K562 (cell line): ENCODE results near the gene EFR3B. TPM values are rescaled to one million over a fixed set of nuclear protein-coding genes. Genes with fewer than 3 reads are reported as not detected.

ENCODE experiments used
- ATAC-seq: fragments of 200-7000 bp; cut with Tn5 transposase; 3 replicates; pipeline ENCODE4 v1.9.1; 2020; ENCODE audit warnings: moderate library complexity
- BruUV-seq: library from RNA; stranded (reverse); fragments of 400-500 nt; replicated peaks from 2 replicates; lab custom pipeline; 2021; lab: Mats Ljungman, UMichigan
- CTCF ChIA-PET: fragments of 300-600 bp; formaldehyde crosslinking; extraction: SDS; loops from one replicate; lab custom pipeline; 2021; ENCODE audit warnings: low intra/inter-chr PET ratio; lab: Yijun Ruan, JAX
- POLR2A ChIA-PET: fragments of 300-600, 350-650 bp; sonication (Branson Sonifier 250); formaldehyde crosslinking; extraction: SDS; loops from one replicate; lab custom pipeline; 2021; ENCODE audit warnings: antibody characterized with exemption, inconsistent platforms; lab: Yijun Ruan, JAX
- DNase-seq, 4 experiments: peaks; one replicate each; pipeline versions ENCODE4 v3.0.0 to v3.0.0-alpha.2; 2011 to 2018; ENCODE audit warnings: low spot score in 3 of 4, mixed read lengths in 3 of 4; ENCODE audit errors: extremely low read depth in 1 of 4
- FAIRE-seq: peaks from 2 replicates; lab custom pipeline; 2011; peaks lifted over from hg19 to GRCh38; lab: Jason Lieb, UNC
- H2AFZ ChIP-seq: 2 replicates; pipeline ENCODE4 v1.6.0; 2011; ENCODE audit warnings: low read depth, low read length, control low read depth, inconsistent platforms
- H3K27ac ChIP-seq: fragments of 200-600 bp; 3 replicates; pipeline ENCODE4 v1.8.0; 2011; ENCODE audit warnings: low read depth, mild to moderate bottlenecking, control low read depth, inconsistent platforms, low read length, moderate library complexity, mixed read lengths; ENCODE audit errors: extremely low read depth
- H3K27me3 ChIP-seq, 2 experiments: fragments of 300-600 bp in 1 of 2; 2 replicates in 1 of 2; 3 replicates in 1 of 2; pipeline versions ENCODE4 v1.6.0 to v1.8.0; 2011; ENCODE audit warnings: inconsistent platforms in 2 of 2, low read length in 2 of 2, mild to moderate bottlenecking in 1 of 2, mixed read lengths in 1 of 2, moderate library complexity in 1 of 2; ENCODE audit not compliant: control insufficient read depth in 2 of 2, insufficient read depth in 2 of 2
- H3K36me3 ChIP-seq: fragments of 300-600 bp; 3 replicates; pipeline ENCODE4 v1.8.0; 2011; ENCODE audit warnings: mild to moderate bottlenecking, low read length, inconsistent platforms; ENCODE audit not compliant: control insufficient read depth, insufficient read depth
- H3K4me1 ChIP-seq, 2 experiments: fragments of 200-600 bp in 1 of 2; replicated peaks in 1 of 2; 2 replicates in 1 of 2; 3 replicates in 1 of 2; pipeline versions ENCODE4 v1.5.1 to v1.8.0; 2011; ENCODE audit warnings: inconsistent platforms in 2 of 2, low read length in 2 of 2, mild to moderate bottlenecking in 1 of 2, mixed read lengths in 1 of 2, moderate library complexity in 1 of 2; ENCODE audit not compliant: control insufficient read depth in 2 of 2, insufficient read depth in 2 of 2
- H3K4me2 ChIP-seq: 2 replicates; pipeline ENCODE4 v1.6.1; 2011; ENCODE audit warnings: low read length, control low read depth, inconsistent platforms, mixed read lengths; ENCODE audit not compliant: insufficient read depth
- H3K4me3 ChIP-seq: fragments of 200-600 bp; sonication (generic), shearing (Covaris generic); 2 replicates; pipeline ENCODE4 v1.5.1; 2016; ENCODE audit warnings: control low read depth, inconsistent platforms
- H3K79me2 ChIP-seq: fragments of 200-600 bp; 3 replicates; pipeline ENCODE4 v1.8.0; 2011; ENCODE audit warnings: low read length, inconsistent platforms; ENCODE audit not compliant: control insufficient read depth, insufficient read depth
- H3K9ac ChIP-seq, 2 experiments: 2 replicates each; pipeline versions ENCODE4 v1.6.0 to v1.6.1; 2011; ENCODE audit warnings: low read depth in 2 of 2, low read length in 2 of 2, control low read depth in 1 of 2, inconsistent platforms in 1 of 2, mild to moderate bottlenecking in 1 of 2, mixed read lengths in 1 of 2; ENCODE audit not compliant: insufficient read depth in 1 of 2
- H3K9me1 ChIP-seq: one replicate; pipeline ENCODE4 v1.6.0; 2011; ENCODE audit warnings: inconsistent platforms, mild to moderate bottlenecking, low read length, moderate library complexity; ENCODE audit not compliant: control insufficient read depth, insufficient read depth
- H3K9me3 ChIP-seq: replicated peaks from 2 replicates; pipeline ENCODE4 v1.5.1; 2011; ENCODE audit warnings: low read depth, low read length, inconsistent platforms; ENCODE audit not compliant: control insufficient read depth, insufficient read depth
- H4K20me1 ChIP-seq: replicated peaks from 2 replicates; pipeline ENCODE4 v1.6.1; 2011; ENCODE audit warnings: low read length, inconsistent platforms, mixed read lengths; ENCODE audit not compliant: control insufficient read depth, insufficient read depth
- EHMT2 ChIP-seq: fragments of 450-650 bp; IDR thresholded peaks from 2 replicates; pipeline ENCODE4 v1.6.1; 2018; ENCODE audit warnings: antibody characterized with exemption
- KLF10 ChIP-seq: fragments of 250-450 bp; sonication (Bioruptor Pico); IDR thresholded peaks from 2 replicates; pipeline ENCODE4 v1.6.1; 2021; ENCODE audit warnings: matching md5 sums
- RBM39 ChIP-seq: fragments of 200-400 bp; formaldehyde crosslinking; optimal IDR thresholded peaks from 2 replicates; pipeline ENCODE3; 2018; ENCODE audit warnings: low read depth, low read length
- SRSF7 ChIP-seq: fragments of 200-400 bp; formaldehyde crosslinking; optimal IDR thresholded peaks from 2 replicates; pipeline ENCODE3; 2017; ENCODE audit warnings: mild to moderate bottlenecking, low read depth, low read length
- TAF9B ChIP-seq: fragments of 450-650 bp; IDR thresholded peaks from 2 replicates; pipeline ENCODE4 v1.6.1; 2018; ENCODE audit warnings: mild to moderate bottlenecking; ENCODE audit not compliant: partially characterized antibody
- ZNF174 ChIP-seq: fragments of 250-450 bp; sonication (Bioruptor Pico); IDR thresholded peaks from 2 replicates; pipeline ENCODE4 v1.4.0; 2020; ENCODE audit warnings: mild to moderate bottlenecking
- ZSCAN32 ChIP-seq: fragments of 450-650 bp; formaldehyde crosslinking; IDR thresholded peaks from 2 replicates; pipeline ENCODE4 v1.4.0; 2020; ENCODE audit warnings: mild to moderate bottlenecking, moderate library complexity
- WGBS: fragments of 100-300 bp; shearing (Covaris generic); methylation state at CpG from one replicate; pipeline ENCODE4 v1.1.6; 2016; ENCODE audit warnings: low coverage, mixed read lengths; ENCODE audit not compliant: insufficient coverage; ENCODE audit errors: missing lambda C conversion rate; 5-methylcytosine and 5-hydroxymethylcytosine counted together
- in situ Hi-C: fragments of 300-500 bp; cut with MboI; formaldehyde crosslinking; loops from 4 replicates; pipeline ENCODE4 v1.15.0; 2018; ENCODE audit warnings: inconsistent platforms, mixed read lengths
- intact Hi-C: fragments of 100-400 bp; cut with micrococcal nuclease; formaldehyde crosslinking; loops from 2 replicates; pipeline ENCODE4 v1.14.2; 2022
- polyA plus RNA-seq, 8 experiments: library from polyadenylated mRNA; depleted of rRNA in 4 of 8; stranded (reverse) in 5 of 8; unstranded in 3 of 8; fragments of >200 nt; fragmentation: Nextera tagmentation in 2 of 8; fragmentation: Illumina TruSeq in 1 of 8; extraction: Ambion mirVana in 2 of 8; extraction: Trizol in 1 of 8; gene quantifications; 2 replicates each; pipeline versions ENCODE4 v1.2.1 to v1.2.3, GENCODE V29; 2011 to 2014; ENCODE audit warnings: inconsistent platforms in 1 of 8, missing spikeins in 1 of 8
- total RNA-seq, 7 experiments: library from RNA; depleted of rRNA in 6 of 7; stranded (reverse); fragments of >200 nt in 6 of 7; fragmentation: Illumina TruSeq in 2 of 7; extraction: Trizol in 2 of 7; gene quantifications; 2 replicates each; pipeline versions ENCODE4 v1.2.1 to v1.2.3, GENCODE V29; 2011 to 2021; ENCODE audit warnings: low replicate concordance in 1 of 7
- TF ChIP-seq, protein P1 (sequence below): fragments of 250-450 bp; sonication (Bioruptor Pico); IDR thresholded peaks from 2 replicates; pipeline ENCODE4 v1.4.0; 2020
- TF ChIP-seq, protein P2 (sequence below): fragments of 450-650 bp; IDR thresholded peaks from 2 replicates; pipeline ENCODE4 v1.6.1; 2018; ENCODE audit not compliant: partially characterized antibody
- TF ChIP-seq, protein P3 (sequence below): fragments of 250-450 bp; sonication (Bioruptor Pico); IDR thresholded peaks from 2 replicates; pipeline ENCODE4 v1.5.0; 2021

Gene EFR3B
- total and polyA plus RNA-seq, 9 of the 15 experiments (the other 6 are each of a cell fraction or from before 2014, with no cell fraction given) = not detected

DNA sequence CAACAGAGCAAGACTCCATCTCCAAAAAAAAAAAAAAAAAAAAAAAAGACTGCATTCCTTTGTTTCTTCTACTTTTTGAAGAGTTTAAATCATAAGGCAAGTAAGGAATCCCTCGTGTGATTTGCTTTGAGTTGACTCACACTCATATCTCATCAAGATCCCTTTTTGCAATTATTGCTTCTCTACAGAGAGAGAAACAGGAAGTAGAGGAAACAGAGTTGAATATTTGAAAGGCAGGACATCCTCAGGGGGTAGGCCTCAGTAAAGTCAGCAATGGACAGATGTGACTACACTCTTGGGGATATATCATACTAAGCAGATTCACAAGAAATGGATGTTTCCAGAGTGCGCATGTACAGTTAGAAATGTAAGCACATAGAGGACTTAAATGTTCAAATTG is 11.2 kb upstream of the EFR3B start:
- no peaks in the 10 kb centered on the region for H3K4me1 ChIP-seq
- DNase-seq (no peak), FAIRE-seq (no peak), ATAC-seq (no peak)
- H4K20me1 ChIP-seq = no peaks in the 10 kb centered on the region
- H3K36me3 ChIP-seq = no peaks in the 10 kb centered on the region
- no peak overlapping the region for H3K9ac ChIP-seq
- intact Hi-C loops = no loop called here
- H3K9me1 ChIP-seq = no peaks in the 10 kb centered on the region
- no peaks in the 10 kb centered on the region for H3K9me3 ChIP-seq
- H3K27ac ChIP-seq = no peak overlapping the region
- in situ Hi-C loops = no loop called here
- H2AFZ ChIP-seq = no peak overlapping the region
- peaks cover 26 to 61% of the 10 kb centered on the region in 2 experiments for H3K27me3 ChIP-seq
- ChIA-PET POLR2A (interaction anchor here (1.5 kb wide), 1 partner anchor 27 kb away, joined by 3 read pairs; no protein-coding TSS in a partner anchor), CTCF (no interaction called here)
- H3K4me3 ChIP-seq = no peak overlapping the region
- H3K79me2 ChIP-seq = no peaks in the 10 kb centered on the region
- no TSS peak for BruUV-seq
- WGBS = 4% methylated on average over 2 of the region's 2 CpGs
- no peak for TF ChIP-seq ZSCAN32
- TF ChIP-seq RBM39 = no peak
- TF ChIP-seq, protein P1, sequence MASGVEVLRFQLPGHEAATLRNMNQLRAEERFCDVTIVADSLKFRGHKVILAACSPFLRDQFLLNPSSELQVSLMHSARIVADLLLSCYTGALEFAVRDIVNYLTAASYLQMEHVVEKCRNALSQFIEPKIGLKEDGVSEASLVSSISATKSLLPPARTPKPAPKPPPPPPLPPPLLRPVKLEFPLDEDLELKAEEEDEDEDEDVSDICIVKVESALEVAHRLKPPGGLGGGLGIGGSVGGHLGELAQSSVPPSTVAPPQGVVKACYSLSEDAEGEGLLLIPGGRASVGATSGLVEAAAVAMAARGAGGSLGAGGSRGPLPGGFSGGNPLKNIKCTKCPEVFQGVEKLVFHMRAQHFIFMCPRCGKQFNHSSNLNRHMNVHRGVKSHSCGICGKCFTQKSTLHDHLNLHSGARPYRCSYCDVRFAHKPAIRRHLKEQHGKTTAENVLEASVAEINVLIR (CRISPR knock-in tag) = no peak
- no peak for TF ChIP-seq TAF9B
- no peak for TF ChIP-seq EHMT2
- no peak overlapping the region for H3K4me2 ChIP-seq

DNA sequence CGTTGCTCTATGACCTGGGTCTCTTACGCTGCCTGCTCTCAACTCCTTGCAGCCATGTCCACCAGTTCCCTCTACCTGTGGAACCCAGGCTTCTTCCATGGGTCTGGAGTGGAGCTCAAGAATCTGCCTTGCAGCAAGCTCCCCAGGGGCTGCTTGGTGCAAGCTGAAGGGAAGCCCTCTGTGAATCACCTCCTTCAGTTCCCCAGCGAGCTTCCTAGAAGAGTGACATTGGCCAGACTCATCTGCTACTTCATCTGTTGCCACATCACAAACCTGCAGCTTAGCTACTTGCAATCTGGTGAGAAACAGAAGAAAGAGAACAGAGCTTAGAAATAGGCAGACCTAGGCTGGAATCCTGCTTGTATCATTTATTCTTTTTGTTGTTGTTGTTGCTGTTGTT is 9.8 kb upstream of the EFR3B start:
- Histone ChIP-seq H3K4me2 (no peak overlapping the region), H2AFZ (no peak overlapping the region), H3K27me3 (peaks cover 34 to 63% of the 10 kb centered on the region in 2 experiments), H3K9me3 (no peaks in the 10 kb centered on the region), H3K4me1 (no peaks in the 10 kb centered on the region), H3K9me1 (no peaks in the 10 kb centered on the region), H3K36me3 (no peaks in the 10 kb centered on the region), H3K9ac (no peak overlapping the region), H3K79me2 (no peaks in the 10 kb centered on the region), H3K4me3 (no peak overlapping the region), H4K20me1 (no peaks in the 10 kb centered on the region), H3K27ac (no peak overlapping the region)
- intact Hi-C loops (no loop called here), in situ Hi-C loops (no loop called here)
- POLR2A ChIA-PET = interaction anchor here (1.0 to 1.5 kb wide), 2 partner anchors 9 to 28 kb away, joined by 3 read pairs; no protein-coding TSS in a partner anchor
- ATAC-seq (no peak), DNase-seq (no peak), FAIRE-seq (no peak)
- WGBS = 0% methylated on average over 3 of the region's 3 CpGs
- CTCF ChIA-PET = no interaction called here
- no TSS peak for BruUV-seq
- TF ChIP-seq, protein P2, sequence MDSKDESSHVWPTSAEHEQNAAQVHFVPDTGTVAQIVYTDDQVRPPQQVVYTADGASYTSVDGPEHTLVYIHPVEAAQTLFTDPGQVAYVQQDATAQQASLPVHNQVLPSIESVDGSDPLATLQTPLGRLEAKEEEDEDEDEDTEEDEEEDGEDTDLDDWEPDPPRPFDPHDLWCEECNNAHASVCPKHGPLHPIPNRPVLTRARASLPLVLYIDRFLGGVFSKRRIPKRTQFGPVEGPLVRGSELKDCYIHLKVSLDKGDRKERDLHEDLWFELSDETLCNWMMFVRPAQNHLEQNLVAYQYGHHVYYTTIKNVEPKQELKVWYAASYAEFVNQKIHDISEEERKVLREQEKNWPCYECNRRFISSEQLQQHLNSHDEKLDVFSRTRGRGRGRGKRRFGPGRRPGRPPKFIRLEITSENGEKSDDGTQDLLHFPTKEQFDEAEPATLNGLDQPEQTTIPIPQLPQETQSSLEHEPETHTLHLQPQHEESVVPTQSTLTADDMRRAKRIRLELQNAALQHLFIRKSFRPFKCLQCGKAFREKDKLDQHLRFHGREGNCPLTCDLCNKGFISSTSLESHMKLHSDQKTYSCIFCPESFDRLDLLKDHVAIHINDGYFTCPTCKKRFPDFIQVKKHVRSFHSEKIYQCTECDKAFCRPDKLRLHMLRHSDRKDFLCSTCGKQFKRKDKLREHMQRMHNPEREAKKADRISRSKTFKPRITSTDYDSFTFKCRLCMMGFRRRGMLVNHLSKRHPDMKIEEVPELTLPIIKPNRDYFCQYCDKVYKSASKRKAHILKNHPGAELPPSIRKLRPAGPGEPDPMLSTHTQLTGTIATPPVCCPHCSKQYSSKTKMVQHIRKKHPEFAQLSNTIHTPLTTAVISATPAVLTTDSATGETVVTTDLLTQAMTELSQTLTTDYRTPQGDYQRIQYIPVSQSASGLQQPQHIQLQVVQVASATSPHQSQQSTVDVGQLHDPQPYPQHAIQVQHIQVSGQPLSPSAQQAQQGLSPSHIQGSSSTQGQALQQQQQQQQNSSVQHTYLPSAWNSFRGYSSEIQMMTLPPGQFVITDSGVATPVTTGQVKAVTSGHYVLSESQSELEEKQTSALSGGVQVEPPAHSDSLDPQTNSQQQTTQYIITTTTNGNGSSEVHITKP = no peak
- TF ChIP-seq ZNF174 = no peak
- TF ChIP-seq, protein P3, sequence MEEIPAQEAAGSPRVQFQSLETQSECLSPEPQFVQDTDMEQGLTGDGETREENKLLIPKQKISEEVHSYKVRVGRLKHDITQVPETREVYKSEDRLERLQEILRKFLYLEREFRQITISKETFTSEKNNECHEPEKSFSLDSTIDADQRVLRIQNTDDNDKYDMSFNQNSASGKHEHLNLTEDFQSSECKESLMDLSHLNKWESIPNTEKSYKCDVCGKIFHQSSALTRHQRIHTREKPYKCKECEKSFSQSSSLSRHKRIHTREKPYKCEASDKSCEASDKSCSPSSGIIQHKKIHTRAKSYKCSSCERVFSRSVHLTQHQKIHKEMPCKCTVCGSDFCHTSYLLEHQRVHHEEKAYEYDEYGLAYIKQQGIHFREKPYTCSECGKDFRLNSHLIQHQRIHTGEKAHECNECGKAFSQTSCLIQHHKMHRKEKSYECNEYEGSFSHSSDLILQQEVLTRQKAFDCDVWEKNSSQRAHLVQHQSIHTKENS (CRISPR knock-in tag) = no peak
- no peak for TF ChIP-seq KLF10 (CRISPR knock-in tag)
- TF ChIP-seq SRSF7 = no peak
